Gastrocnemius medialis (tissue), 4 donors: Measurements from ENCODE around the gene ATL1.

Experiments used
- POLR2A ChIP-seq, 2 donors: fragments of 450-650 bp; IDR thresholded peaks; one replicate each; pipeline ENCODE4 v1.6.1; 2017; ENCODE audit warnings: antibody characterized with exemption in 2 of 2, mild to moderate bottlenecking in 2 of 2, moderate library complexity in 2 of 2
- TF ChIP-seq, protein P1 (sequence below), 5 experiments: fragments of 450-650 bp in 3 of 5; fragments of 200-600 bp in 2 of 5; sonication (generic) in 2 of 5; IDR thresholded peaks in 4 of 5; conservative IDR thresholded peaks in 1 of 5; 1 replicate in 4 of 5; 2 replicates in 1 of 5; pipeline ENCODE4 v1.5.1; 2016 to 2019; ENCODE audit warnings: antibody characterized with exemption in 5 of 5, mild to moderate bottlenecking in 3 of 5, moderate library complexity in 3 of 5

GRCh38 chr14:50551877-50552276 is 8.1 kb upstream of the ATL1 start:
- TF ChIP-seq POLR2A (IDR thresholded peaks at IDR 0.05), result no peak
- TF ChIP-seq, protein P1, sequence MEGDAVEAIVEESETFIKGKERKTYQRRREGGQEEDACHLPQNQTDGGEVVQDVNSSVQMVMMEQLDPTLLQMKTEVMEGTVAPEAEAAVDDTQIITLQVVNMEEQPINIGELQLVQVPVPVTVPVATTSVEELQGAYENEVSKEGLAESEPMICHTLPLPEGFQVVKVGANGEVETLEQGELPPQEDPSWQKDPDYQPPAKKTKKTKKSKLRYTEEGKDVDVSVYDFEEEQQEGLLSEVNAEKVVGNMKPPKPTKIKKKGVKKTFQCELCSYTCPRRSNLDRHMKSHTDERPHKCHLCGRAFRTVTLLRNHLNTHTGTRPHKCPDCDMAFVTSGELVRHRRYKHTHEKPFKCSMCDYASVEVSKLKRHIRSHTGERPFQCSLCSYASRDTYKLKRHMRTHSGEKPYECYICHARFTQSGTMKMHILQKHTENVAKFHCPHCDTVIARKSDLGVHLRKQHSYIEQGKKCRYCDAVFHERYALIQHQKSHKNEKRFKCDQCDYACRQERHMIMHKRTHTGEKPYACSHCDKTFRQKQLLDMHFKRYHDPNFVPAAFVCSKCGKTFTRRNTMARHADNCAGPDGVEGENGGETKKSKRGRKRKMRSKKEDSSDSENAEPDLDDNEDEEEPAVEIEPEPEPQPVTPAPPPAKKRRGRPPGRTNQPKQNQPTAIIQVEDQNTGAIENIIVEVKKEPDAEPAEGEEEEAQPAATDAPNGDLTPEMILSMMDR (IDR thresholded peaks at IDR 0.05 in 4 of 5, conservative IDR thresholded peaks at IDR 0.05 in 1 of 5), result no peak
